Activated T-helper 2 cell treated with anti-CD3 and anti-CD28 coated beads, Interferon-gamma antibody, Interleukin-2, Interleukin-4, amounts not matched to agents 10 μg/mL and 5 μg/mL and 100 μg/mL, durations not matched to agents 14 hours and 24 hours and 36 hours (primary cell): ENCODE data around the gene MCC. TPM values are rescaled to one million over a fixed set of nuclear protein-coding genes. Genes with fewer than 3 reads are reported as not detected.

ENCODE experiments used
- DNase-seq: peaks from one replicate; pipeline ENCODE4 v3.0.0; 2021; ENCODE audit warnings: low spot score
- H3K27ac Mint-ChIP-seq: one replicate; pipeline ENCODE4 v1.8.0; 2021; ENCODE audit warnings: mixed read lengths
- H3K27me3 Mint-ChIP-seq: one replicate; pipeline ENCODE4 v1.8.0; 2021; ENCODE audit warnings: low read depth, mixed read lengths
- H3K36me3 Mint-ChIP-seq: one replicate; pipeline ENCODE4 v1.8.0; 2021; ENCODE audit warnings: low read depth, mixed read lengths
- H3K4me1 Mint-ChIP-seq: one replicate; pipeline ENCODE4 v1.8.0; 2021; ENCODE audit warnings: low read depth, mixed read lengths
- H3K4me3 Mint-ChIP-seq: one replicate; pipeline ENCODE4 v1.8.0; 2021; ENCODE audit warnings: low read depth, mild to moderate bottlenecking, moderate library complexity, mixed read lengths
- H3K9me3 Mint-ChIP-seq: one replicate; pipeline ENCODE4 v1.8.0; 2021; ENCODE audit warnings: mixed read lengths
- intact Hi-C: fragments of 100-400 bp; cut with micrococcal nuclease; formaldehyde crosslinking; loops from one replicate; pipeline ENCODE4 v1.15.1; 2023
- total RNA-seq: library from RNA; stranded (reverse); gene quantifications from 2 replicates; pipeline ENCODE4 v1.2.3, GENCODE V29; 2022

MCC gene
- total RNA-seq, 1 donor from 2014 or later, result 2.1 TPM

DNA sequence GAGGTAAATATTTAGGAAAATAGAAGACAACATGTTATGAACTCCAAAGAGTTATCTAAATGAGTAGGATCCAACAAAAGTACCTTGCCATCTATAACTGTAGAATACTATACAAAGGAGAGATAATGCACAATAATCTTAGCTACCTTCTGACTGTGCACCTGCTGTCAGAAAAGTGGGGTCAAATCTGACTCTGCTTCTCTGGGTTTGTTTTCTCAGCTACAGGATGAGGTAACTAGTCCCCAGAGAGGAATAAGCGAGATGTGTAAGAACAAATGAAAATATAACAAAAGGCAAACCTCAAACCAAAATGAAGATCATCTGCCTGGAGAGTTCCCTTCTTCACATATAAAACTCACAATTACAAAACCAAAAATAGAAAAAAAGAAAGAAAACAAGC is 306.8 kb downstream of the MCC start:
- H3K4me3 Mint-ChIP-seq, result no peak overlapping the region
- peaks cover 14% of the 10 kb centered on the region for H3K27me3 Mint-ChIP-seq
- H3K27ac Mint-ChIP-seq, result no peak overlapping the region
- H3K4me1 Mint-ChIP-seq, result no peaks in the 10 kb centered on the region
- no peaks in the 10 kb centered on the region for H3K36me3 Mint-ChIP-seq
- H3K9me3 Mint-ChIP-seq, result no peaks in the 10 kb centered on the region
- intact Hi-C loops, result no loop called here
- DNase-seq, result no peak

DNA sequence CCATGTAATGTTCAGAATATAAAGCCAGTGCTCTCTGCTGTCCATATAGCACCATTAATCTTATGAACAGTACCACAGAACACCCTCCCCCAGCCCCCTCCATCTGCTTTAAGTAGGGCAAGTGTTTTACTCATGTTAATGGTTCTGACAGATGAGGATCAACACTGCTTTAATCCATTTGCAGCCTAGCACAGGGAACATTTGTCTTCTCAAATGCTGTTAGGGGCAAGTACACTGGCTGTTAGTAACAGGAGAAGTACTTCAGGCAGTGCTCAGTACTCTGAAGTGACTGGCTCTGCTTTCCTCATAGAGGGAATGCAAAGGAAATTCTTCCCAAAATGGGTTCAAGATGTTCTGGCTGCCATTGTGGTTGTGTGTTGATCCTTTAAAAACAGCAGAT is 309.1 kb downstream of the MCC start:
- no peaks in the 10 kb centered on the region for H3K4me1 Mint-ChIP-seq
- H3K27ac Mint-ChIP-seq, result no peak overlapping the region
- intact Hi-C loops, result loop anchor here (10.0 kb wide), 1 partner anchor 184 kb away; no protein-coding TSS in a partner anchor
- no peak for DNase-seq
- H3K27me3 Mint-ChIP-seq, result peaks cover 17% of the 10 kb centered on the region
- no peaks in the 10 kb centered on the region for H3K36me3 Mint-ChIP-seq
- H3K9me3 Mint-ChIP-seq, result no peaks in the 10 kb centered on the region
- H3K4me3 Mint-ChIP-seq, result no peak overlapping the region

DNA sequence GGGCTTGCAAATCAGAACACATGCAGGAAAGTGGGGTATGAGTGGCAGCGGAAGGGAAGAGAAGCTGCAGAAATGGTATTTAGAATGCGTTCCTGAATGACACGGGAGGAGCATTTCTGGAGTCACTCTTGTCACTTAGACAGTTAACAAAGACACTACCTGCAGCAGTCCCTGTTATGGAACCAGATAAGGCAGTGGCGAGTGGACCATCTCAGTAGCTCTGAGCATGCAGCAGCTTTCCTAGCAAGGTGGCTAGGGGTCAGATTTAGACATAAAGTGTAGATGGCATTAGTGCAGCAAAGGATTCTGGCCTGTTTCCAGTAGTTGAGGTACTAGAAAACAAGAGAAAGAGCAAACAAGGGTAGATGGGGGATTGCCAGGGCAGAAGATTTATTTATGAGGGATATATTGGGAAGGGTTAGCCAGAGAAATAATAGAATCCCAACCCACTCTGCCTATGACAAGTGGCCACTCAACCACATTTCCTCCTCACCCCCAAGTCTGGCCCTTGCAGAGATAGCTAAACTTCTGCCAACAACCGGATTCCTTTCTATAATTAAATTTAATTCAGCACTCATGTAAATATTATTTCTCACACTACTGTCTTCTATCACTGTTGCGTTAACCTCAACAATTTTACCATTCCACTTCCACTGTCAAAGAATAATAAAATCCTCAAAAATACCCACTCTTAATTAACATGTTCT is 310.0 kb downstream of the MCC start:
- intact Hi-C loops, result loop anchor here (10.0 kb wide), 1 partner anchor 183 kb away; no protein-coding TSS in a partner anchor

DNA sequence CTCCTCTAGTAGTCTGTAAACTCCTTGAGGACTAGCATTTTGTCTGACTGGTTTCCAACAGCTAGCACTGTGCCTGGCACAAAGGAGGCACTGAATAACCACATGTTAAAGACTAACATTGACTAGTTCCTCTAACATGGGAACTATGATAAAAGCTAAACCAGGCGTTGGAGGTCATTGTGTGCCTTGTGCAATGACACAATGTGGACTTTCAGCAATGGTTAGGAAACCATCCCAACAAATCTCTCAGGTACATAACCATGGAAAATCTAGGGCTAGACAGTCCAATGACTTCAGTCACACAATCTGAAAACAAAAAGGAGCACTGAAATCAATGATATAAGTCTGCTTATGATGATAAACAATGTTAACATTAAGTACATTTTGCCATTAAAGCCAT is 311.0 kb downstream of the MCC start:
- intact Hi-C loops, result loop anchor here (10.0 kb wide), 1 partner anchor 182 kb away; no protein-coding TSS in a partner anchor
- no peaks in the 10 kb centered on the region for H3K36me3 Mint-ChIP-seq
- H3K9me3 Mint-ChIP-seq, result no peaks in the 10 kb centered on the region
- no peak overlapping the region for H3K27ac Mint-ChIP-seq
- no peak for DNase-seq
- no peak overlapping the region for H3K4me3 Mint-ChIP-seq
- H3K4me1 Mint-ChIP-seq, result no peaks in the 10 kb centered on the region
- H3K27me3 Mint-ChIP-seq, result peaks cover 28% of the 10 kb centered on the region

More for the DNA sequence above, 310.0 kb downstream of the MCC start:
- no peak for DNase-seq
- Mint-ChIP-seq H3K36me3 (no peaks in the 10 kb centered on the region), H3K27ac (no peak overlapping the region), H3K4me1 (no peaks in the 10 kb centered on the region), H3K4me3 (no peak overlapping the region), H3K9me3 (no peaks in the 10 kb centered on the region), H3K27me3 (peaks cover 25% of the 10 kb centered on the region)

DNA sequence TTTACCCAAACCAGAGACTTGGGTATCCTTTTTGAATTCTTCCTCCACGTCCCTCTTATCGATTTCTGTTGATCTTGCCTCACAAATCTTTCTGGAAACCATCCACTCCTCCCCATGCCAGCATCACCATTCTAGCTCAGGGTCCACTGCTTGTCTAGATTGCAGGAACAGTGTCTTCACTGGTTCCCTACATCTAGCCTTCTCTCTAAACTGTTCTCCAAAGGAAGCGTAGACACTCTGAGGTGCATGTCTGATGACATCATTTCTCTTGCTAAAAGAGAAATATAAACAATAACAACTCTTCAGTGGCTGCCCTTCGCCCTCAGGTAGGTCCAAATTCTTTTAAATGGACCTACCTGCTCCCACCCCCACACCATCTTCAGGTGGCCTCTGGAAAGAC is 311.5 kb downstream of the MCC start:
- Mint-ChIP-seq H3K9me3 (no peaks in the 10 kb centered on the region), H3K27ac (no peak overlapping the region), H3K36me3 (no peaks in the 10 kb centered on the region), H3K27me3 (peaks cover 33% of the 10 kb centered on the region), H3K4me1 (no peaks in the 10 kb centered on the region), H3K4me3 (no peak overlapping the region)
- DNase-seq, result no peak
- intact Hi-C loops, result loop anchor here (10.0 kb wide), 1 partner anchor 182 kb away; no protein-coding TSS in a partner anchor

DNA sequence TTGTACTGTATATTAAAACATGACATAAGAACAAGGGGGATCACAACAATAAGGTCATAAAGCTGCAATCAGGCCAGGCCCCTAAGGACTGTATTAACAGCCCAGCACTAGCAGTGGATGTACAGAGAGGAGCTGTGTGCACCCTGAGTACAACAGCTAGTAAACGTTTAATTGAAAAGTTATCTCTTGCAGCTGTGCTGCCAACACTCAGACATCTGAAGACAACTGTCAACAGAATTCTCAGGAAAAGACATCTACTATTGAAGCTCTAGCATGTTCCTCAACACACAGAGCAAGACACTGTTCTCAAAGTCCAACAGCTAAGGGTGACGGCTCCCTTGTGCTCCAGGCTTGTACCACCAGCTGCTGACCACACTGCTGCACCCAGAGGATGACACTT is 312.1 kb downstream of the MCC start:
- no peak for DNase-seq
- Mint-ChIP-seq H3K36me3 (no peaks in the 10 kb centered on the region), H3K4me3 (no peak overlapping the region), H3K9me3 (no peaks in the 10 kb centered on the region), H3K4me1 (no peaks in the 10 kb centered on the region), H3K27ac (no peak overlapping the region), H3K27me3 (peaks cover 34% of the 10 kb centered on the region)
- intact Hi-C loops, result loop anchor here (10.0 kb wide), 1 partner anchor 181 kb away; no protein-coding TSS in a partner anchor

DNA sequence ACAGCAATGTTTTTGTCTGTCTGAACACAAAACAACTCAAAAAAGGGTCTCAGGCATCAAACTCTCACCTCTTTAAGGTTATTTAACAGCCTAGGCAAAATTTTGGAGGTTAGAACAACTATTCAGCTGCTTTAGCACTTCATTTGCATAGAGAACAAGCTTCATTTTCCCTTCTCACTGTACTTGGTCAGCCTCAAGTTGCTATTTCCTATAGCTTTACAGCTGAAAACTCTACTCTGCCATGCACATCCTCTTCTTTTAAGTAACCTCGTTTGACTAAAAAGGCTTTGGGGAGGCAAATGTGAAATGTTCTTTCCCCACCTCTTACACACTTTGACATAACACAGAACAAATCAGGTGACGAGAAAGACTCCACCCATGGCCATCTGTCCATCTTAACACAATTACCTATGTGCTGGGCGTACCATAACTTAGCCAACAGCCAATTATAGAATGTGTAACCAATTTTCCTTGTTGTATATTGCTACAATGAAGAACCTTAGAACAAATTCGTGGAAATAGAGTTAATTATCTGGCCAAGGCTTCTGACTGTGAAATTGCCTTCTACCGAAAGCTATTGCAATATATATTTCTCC is 315.9 kb downstream of the MCC start:
- H3K27me3 Mint-ChIP-seq, result peaks cover 51% of the 10 kb centered on the region
- no peaks in the 10 kb centered on the region for H3K36me3 Mint-ChIP-seq
- H3K4me1 Mint-ChIP-seq, result no peaks in the 10 kb centered on the region
- H3K27ac Mint-ChIP-seq, result no peak overlapping the region
- no peak overlapping the region for H3K4me3 Mint-ChIP-seq
- no peak for DNase-seq
- intact Hi-C loops, result loop anchor here (10.0 kb wide), 1 partner anchor 178 kb away; no protein-coding TSS in a partner anchor
- no peaks in the 10 kb centered on the region for H3K9me3 Mint-ChIP-seq

DNA sequence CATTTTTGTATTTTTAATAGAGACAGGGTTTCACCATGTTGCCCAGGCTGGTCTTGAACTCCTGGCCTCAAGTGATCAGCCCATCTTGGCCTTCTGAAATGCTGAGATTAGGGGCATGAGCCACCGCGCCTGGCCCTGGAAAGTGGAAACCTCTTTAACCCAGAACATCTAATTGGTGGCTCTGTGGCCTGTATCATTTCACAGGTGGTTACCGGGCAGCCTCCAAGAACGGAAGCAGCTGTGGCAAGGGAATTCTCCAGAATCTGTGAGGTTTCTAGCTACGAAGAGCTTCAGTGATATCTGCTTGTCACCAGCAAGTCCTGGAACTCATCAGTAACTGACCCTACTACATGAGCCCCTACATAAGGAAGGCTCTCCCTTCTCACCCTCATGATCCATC is 316.7 kb downstream of the MCC start:
- no peaks in the 10 kb centered on the region for H3K36me3 Mint-ChIP-seq
- no peak for DNase-seq
- no peaks in the 10 kb centered on the region for H3K4me1 Mint-ChIP-seq
- H3K4me3 Mint-ChIP-seq, result no peak overlapping the region
- intact Hi-C loops, result loop anchor here (10.0 kb wide), 1 partner anchor 177 kb away; no protein-coding TSS in a partner anchor
- no peak overlapping the region for H3K27ac Mint-ChIP-seq
- peaks cover 50% of the 10 kb centered on the region for H3K27me3 Mint-ChIP-seq
- no peaks in the 10 kb centered on the region for H3K9me3 Mint-ChIP-seq

DNA sequence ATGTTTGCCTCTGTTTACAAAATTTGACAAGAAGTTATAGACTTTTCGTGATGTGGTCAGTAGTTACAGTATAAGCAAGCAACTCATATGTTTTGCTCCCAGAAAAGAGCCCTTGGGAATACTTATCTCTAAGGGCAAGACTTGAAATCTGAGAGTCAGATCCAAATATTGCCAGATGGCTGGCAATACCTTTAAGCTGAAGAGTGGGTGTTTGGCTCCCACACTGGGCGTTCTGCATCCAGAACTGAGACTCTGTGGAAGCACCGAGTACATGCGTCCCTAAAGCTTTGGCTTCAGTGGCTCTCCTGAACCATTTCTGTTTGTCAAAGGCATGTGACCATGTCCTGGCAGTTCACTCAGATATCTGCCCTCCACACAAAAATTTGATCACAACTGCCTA is 317.5 kb downstream of the MCC start:
- Mint-ChIP-seq H3K27ac (no peak overlapping the region), H3K4me3 (no peak overlapping the region), H3K27me3 (peaks cover 49% of the 10 kb centered on the region), H3K36me3 (no peaks in the 10 kb centered on the region), H3K4me1 (no peaks in the 10 kb centered on the region), H3K9me3 (no peaks in the 10 kb centered on the region)
- intact Hi-C loops, result loop anchor here (10.0 kb wide), 1 partner anchor 176 kb away; no protein-coding TSS in a partner anchor
- DNase-seq, result no peak

DNA sequence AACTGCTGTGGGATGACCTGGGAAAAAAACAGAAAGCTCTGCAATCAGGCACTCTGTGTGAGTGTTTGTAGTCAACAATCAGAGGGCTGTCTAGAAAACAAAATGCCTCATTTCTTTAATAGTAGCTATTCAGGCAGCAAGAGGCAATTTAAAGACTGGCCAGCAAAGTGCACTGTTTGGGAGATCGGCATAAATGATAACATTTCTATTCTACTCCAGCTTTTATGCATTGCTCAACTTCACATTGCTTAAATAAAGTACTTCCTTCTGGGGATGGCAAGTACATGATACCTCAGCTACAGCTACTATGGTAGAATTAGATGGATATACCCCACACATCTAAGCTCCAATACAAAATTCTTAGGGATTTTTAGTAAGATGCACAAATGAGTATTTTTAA is 318.5 kb downstream of the MCC start:
- DNase-seq, result no peak
- H3K9me3 Mint-ChIP-seq, result no peaks in the 10 kb centered on the region
- peaks cover 43% of the 10 kb centered on the region for H3K27me3 Mint-ChIP-seq
- H3K36me3 Mint-ChIP-seq, result no peaks in the 10 kb centered on the region
- no peaks in the 10 kb centered on the region for H3K4me1 Mint-ChIP-seq
- no peak overlapping the region for H3K27ac Mint-ChIP-seq
- no peak overlapping the region for H3K4me3 Mint-ChIP-seq
- intact Hi-C loops, result loop anchor here (10.0 kb wide), 1 partner anchor 175 kb away; no protein-coding TSS in a partner anchor

DNA sequence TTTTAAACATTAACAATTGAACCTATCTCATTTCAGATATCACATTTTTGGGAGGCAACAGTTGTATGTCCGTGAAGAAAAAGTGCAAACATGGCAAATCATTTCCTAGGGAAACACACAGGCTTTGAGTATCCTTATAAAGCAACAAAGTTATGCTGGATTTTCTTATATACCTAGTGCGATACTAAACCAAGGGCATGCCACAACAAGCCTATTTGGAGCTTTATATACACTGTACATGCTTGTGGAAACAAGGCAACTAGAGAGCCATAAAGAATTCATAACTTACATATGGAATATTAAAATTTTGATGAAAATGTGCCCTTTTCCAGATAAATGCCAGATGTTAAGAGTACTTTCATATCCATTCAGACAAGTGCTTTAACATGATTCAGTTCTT is 320.3 kb downstream of the MCC start:
- Mint-ChIP-seq H3K27me3 (peaks cover 33% of the 10 kb centered on the region), H3K4me1 (no peaks in the 10 kb centered on the region), H3K4me3 (no peak overlapping the region), H3K27ac (no peak overlapping the region), H3K36me3 (no peaks in the 10 kb centered on the region), H3K9me3 (no peaks in the 10 kb centered on the region)
- no peak for DNase-seq
- intact Hi-C loops, result no loop called here

DNA sequence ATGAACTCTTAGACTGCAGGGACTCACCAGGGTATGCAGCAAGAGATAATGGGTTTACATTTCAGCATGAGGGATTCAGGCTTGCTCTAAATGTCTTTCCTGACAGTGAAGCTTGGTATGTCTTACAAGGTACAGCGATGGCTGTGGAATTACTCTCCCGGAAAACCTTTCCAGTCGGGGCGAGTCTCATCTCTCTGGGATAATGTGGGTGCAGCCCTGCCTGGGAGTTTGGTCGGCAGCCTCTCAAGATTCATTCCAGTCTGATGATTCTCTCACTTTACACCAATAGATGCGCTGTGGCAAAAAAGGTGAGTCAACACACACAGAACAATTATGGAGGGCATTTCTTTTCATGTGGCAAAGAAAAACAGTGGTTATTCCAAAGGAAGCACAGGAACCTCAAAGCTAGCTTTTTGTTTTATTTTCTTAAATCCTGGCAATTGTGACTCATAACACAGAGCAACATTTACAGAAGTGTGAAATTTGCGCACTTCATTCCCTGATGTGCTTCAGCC is 321.3 kb downstream of the MCC start:
- intact Hi-C loops, result no loop called here
- H3K27ac Mint-ChIP-seq, result no peak overlapping the region
- no peaks in the 10 kb centered on the region for H3K4me1 Mint-ChIP-seq
- no peak for DNase-seq
- no peak overlapping the region for H3K4me3 Mint-ChIP-seq
- no peaks in the 10 kb centered on the region for H3K9me3 Mint-ChIP-seq
- peaks cover 25% of the 10 kb centered on the region for H3K27me3 Mint-ChIP-seq
- H3K36me3 Mint-ChIP-seq, result no peaks in the 10 kb centered on the region

DNA sequence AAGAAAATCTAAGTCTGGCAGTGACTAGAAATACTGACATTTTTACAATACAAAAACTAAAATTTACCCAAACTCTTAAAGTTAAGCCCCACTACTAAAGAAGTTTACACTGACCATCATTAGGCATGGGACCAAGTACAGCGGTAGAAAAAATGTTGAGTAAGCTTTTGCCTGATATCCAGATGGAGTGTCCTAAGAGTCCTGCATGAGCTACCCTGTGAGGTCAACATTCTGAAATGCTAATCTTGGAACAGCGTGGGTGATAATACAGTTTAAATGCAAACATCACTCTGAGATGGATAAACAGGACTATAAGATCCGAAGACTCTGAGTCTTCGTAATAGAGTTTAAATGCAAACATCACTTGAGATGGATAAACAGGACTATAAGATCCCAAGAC is 322.0 kb downstream of the MCC start:
- Mint-ChIP-seq H3K36me3 (no peaks in the 10 kb centered on the region), H3K27me3 (peaks cover 23% of the 10 kb centered on the region), H3K4me1 (no peaks in the 10 kb centered on the region), H3K9me3 (no peaks in the 10 kb centered on the region), H3K4me3 (no peak overlapping the region), H3K27ac (no peak overlapping the region)
- intact Hi-C loops, result no loop called here
- no peak for DNase-seq
